Endothelial cell of umbilical vein (primary cell): ENCODE measurements around the gene TPP1. TPM values are rescaled to one million over a fixed set of nuclear protein-coding genes. Genes with fewer than 3 reads are reported as not detected.

Source experiments
- BruUV-seq: library from RNA; stranded (reverse); fragments of 400-500 nt; replicated peaks from 2 replicates; lab custom pipeline; 2021; lab: Mats Ljungman, UMichigan
- CTCF ChIA-PET: fragments of 300-600, 350-600 bp; sonication (Branson Sonifier 250); formaldehyde crosslinking; loops from one replicate; lab custom pipeline; 2021; ENCODE audit warnings: antibody characterized with exemption, inconsistent platforms; lab: Charles Lee
- POLR2A ChIA-PET: fragments of 300-600, 350-600 bp; sonication (Branson Sonifier 250); formaldehyde crosslinking; loops from one replicate; lab custom pipeline; 2021; ENCODE audit warnings: antibody characterized with exemption, inconsistent platforms; lab: Charles Lee
- DNase-seq: peaks from one replicate; pipeline ENCODE4 v3.0.0-alpha.2; 2011; ENCODE audit warnings: low read depth, low spot score
- FAIRE-seq: peaks from 2 replicates; lab custom pipeline; 2011; peaks lifted over from hg19 to GRCh38; lab: Jason Lieb, UNC
- H2AFZ ChIP-seq: 2 replicates; pipeline ENCODE4 v1.6.0; 2012; ENCODE audit warnings: low read depth, low read length, control low read depth, inconsistent platforms
- H3K27ac ChIP-seq: 2 replicates; pipeline ENCODE4 v1.5.1; 2011; ENCODE audit warnings: low read depth, mild to moderate bottlenecking, control low read depth, low read length, moderate library complexity; ENCODE audit not compliant: insufficient read depth
- H3K27me3 ChIP-seq, 2 experiments: 2 replicates each; pipeline versions ENCODE4 v1.6.0 to v1.6.1; 2011; ENCODE audit warnings: low read length in 2 of 2, mixed read lengths in 1 of 2; ENCODE audit not compliant: control insufficient read depth in 2 of 2, insufficient read depth in 2 of 2
- H3K36me3 ChIP-seq, 2 experiments: 2 replicates in 1 of 2; 3 replicates in 1 of 2; pipeline ENCODE4 v1.5.1; 2011; ENCODE audit warnings: low read length in 2 of 2, mild to moderate bottlenecking in 1 of 2, moderate library complexity in 1 of 2; ENCODE audit not compliant: control insufficient read depth in 2 of 2, insufficient read depth in 2 of 2; ENCODE audit errors: extremely low read depth in 1 of 2
- H3K4me1 ChIP-seq: 3 replicates; pipeline ENCODE4 v1.5.1; 2011; ENCODE audit warnings: mild to moderate bottlenecking, low read length; ENCODE audit not compliant: control insufficient read depth, insufficient read depth; ENCODE audit errors: extremely low read depth
- H3K4me2 ChIP-seq: 2 replicates; pipeline ENCODE4 v1.6.1; 2011; ENCODE audit warnings: low read length, control low read depth, mixed read lengths; ENCODE audit not compliant: insufficient read depth
- H3K4me3 ChIP-seq, 3 experiments: fragments of 200-600 bp in 1 of 3; sonication (generic), shearing (Covaris generic) in 1 of 3; replicated peaks in 1 of 3; 2 replicates each; pipeline ENCODE4 v1.5.1; 2011 to 2016; ENCODE audit warnings: control low read depth in 3 of 3, low read length in 3 of 3, mild to moderate bottlenecking in 2 of 3, inconsistent platforms in 1 of 3, low read depth in 1 of 3, moderate library complexity in 1 of 3; ENCODE audit not compliant: insufficient read depth in 1 of 3
- H3K79me2 ChIP-seq: 2 replicates; pipeline ENCODE4 v1.6.0; 2012; ENCODE audit warnings: low read length, inconsistent platforms; ENCODE audit not compliant: control insufficient read depth, insufficient read depth
- H3K9ac ChIP-seq: replicated peaks from 2 replicates; pipeline ENCODE3; 2011; ENCODE audit warnings: low read length, control low read depth; ENCODE audit not compliant: insufficient read depth; ENCODE audit errors: extremely low read depth
- H3K9me1 ChIP-seq: replicated peaks from 3 replicates; pipeline ENCODE4 v1.6.0; 2011; ENCODE audit warnings: mild to moderate bottlenecking, low read length; ENCODE audit not compliant: control insufficient read depth, insufficient read depth; ENCODE audit errors: extremely low read depth
- H3K9me3 ChIP-seq: replicated peaks from 2 replicates; pipeline ENCODE4 v1.5.1; 2012; ENCODE audit warnings: low read length, inconsistent platforms; ENCODE audit not compliant: control insufficient read depth, insufficient read depth
- H4K20me1 ChIP-seq: replicated peaks from 2 replicates; pipeline ENCODE3; 2011; ENCODE audit warnings: mild to moderate bottlenecking, low read length; ENCODE audit not compliant: control insufficient read depth, insufficient read depth; ENCODE audit errors: extremely low read depth
- CTCF ChIP-seq, 2 donors: IDR thresholded peaks; 1 replicate in 1 of 2; 2 replicates in 1 of 2; pipeline ENCODE4 v1.5.1; 2011; ENCODE audit warnings: low read length in 2 of 2, mild to moderate bottlenecking in 2 of 2, moderate library complexity in 2 of 2, control low read depth in 1 of 2, inconsistent platforms in 1 of 2, low read depth in 1 of 2; ENCODE audit not compliant: insufficient read depth in 1 of 2; ENCODE audit errors: extremely low read depth in 1 of 2
- EZH2 ChIP-seq: IDR thresholded peaks from 2 replicates; pipeline ENCODE4 v1.6.1; 2012; ENCODE audit warnings: borderline replicate concordance, low read depth, mild to moderate bottlenecking, moderate library complexity, low read length, inconsistent platforms; ENCODE audit not compliant: severe bottlenecking
- FOS ChIP-seq: IDR thresholded peaks from 2 replicates; pipeline ENCODE4 v1.6.1; 2011; ENCODE audit warnings: mild to moderate bottlenecking, low read length, moderate library complexity, borderline replicate concordance; ENCODE audit not compliant: insufficient read depth
- GATA2 ChIP-seq: IDR thresholded peaks from 2 replicates; pipeline ENCODE4 v1.7.0; 2011; ENCODE audit warnings: low read depth, mild to moderate bottlenecking, moderate library complexity, mixed read lengths, low read length; ENCODE audit not compliant: insufficient read length, insufficient read depth
- JUN ChIP-seq: IDR thresholded peaks from 2 replicates; pipeline ENCODE4 v1.6.1; 2011; ENCODE audit warnings: borderline replicate concordance, low read depth; ENCODE audit not compliant: insufficient read length, insufficient read depth
- MAX ChIP-seq: IDR thresholded peaks from 2 replicates; pipeline ENCODE4 v1.6.1; 2011; ENCODE audit not compliant: insufficient read depth, insufficient read length
- MYC ChIP-seq: IDR thresholded peaks from one replicate; pipeline ENCODE4 v1.6.1; 2011; ENCODE audit warnings: mild to moderate bottlenecking, low read depth, low read length
- POLR2A ChIP-seq: IDR thresholded peaks from 2 replicates; pipeline ENCODE4 v1.6.1; 2012; ENCODE audit warnings: low read depth, mild to moderate bottlenecking, control low read depth, low read length
- POLR2AphosphoS5 ChIP-seq: IDR thresholded peaks from 2 replicates; pipeline ENCODE4 v1.6.1; 2012; ENCODE audit warnings: low read depth, mild to moderate bottlenecking, control low read depth, low read length, moderate library complexity; ENCODE audit not compliant: insufficient read depth
- dilution Hi-C: fragments of 300-500 bp; cut with MboI; formaldehyde crosslinking; loops from one replicate; pipeline ENCODE4 v1.15.0; 2019; ENCODE audit warnings: low sequenced_read_pairs; ENCODE audit not compliant: extremely low pct_ligation_motif_present
- intact Hi-C: fragments of 100-400 bp; cut with micrococcal nuclease; formaldehyde crosslinking; loops from one replicate; pipeline ENCODE4 v1.10.0; 2022
- polyA plus RNA-seq, 4 experiments: library from polyadenylated mRNA; depleted of rRNA in 3 of 4; stranded (reverse) in 3 of 4; unstranded in 1 of 4; fragments of >200 nt; gene quantifications; 2 replicates each; pipeline versions ENCODE4 v1.2.1 to v1.2.3, GENCODE V29; 2011 to 2012; ENCODE audit warnings: missing spikeins in 1 of 4
- total RNA-seq: library from RNA; stranded (reverse); gene quantifications from 2 replicates; pipeline ENCODE4 v1.2.3, GENCODE V29; 2021

TPP1 gene
- total and polyA plus RNA-seq, 2 donors (not counting 3 experiments of a cell fraction or from before 2014, with no cell fraction given), result 124 to 224 TPM

- no peak overlapping the region for H3K4me3 ChIP-seq
- POLR2A ChIA-PET, result no interaction called here
- no peaks in the 10 kb centered on the region for H3K9me3 ChIP-seq
- H3K9me1 ChIP-seq, result no peaks in the 10 kb centered on the region
- H4K20me1 ChIP-seq, result no peaks in the 10 kb centered on the region
- no peak for TF ChIP-seq FOS
- TF ChIP-seq CTCF (IDR thresholded peaks at IDR 0.05; ENCODE audit: extremely low read depth in 1 of 2, insufficient read depth in 1 of 2, low read depth in 1 of 2, low read length in 2 of 2), result no peak
- TF ChIP-seq POLR2A, result no peak
- no peak for TF ChIP-seq MYC
- no peak for TF ChIP-seq JUN
- TF ChIP-seq POLR2AphosphoS5, result no peak
- TF ChIP-seq GATA2, result no peak
- no peak for TF ChIP-seq EZH2
- no peak for TF ChIP-seq MAX
- H3K4me2 ChIP-seq, result no peak overlapping the region
- BruUV-seq, result no TSS peak
- H3K79me2 ChIP-seq, result no peaks in the 10 kb centered on the region
- CTCF ChIA-PET, result interaction anchor here (0.8 to 1.3 kb wide), 5 partner anchors 11 to 96 kb away, joined by 3 to 4 read pairs (median 3); partner anchors contain the start of gene MRPL17
- H3K36me3 ChIP-seq, result peaks cover 5 to 71% of the 10 kb centered on the region in 2 experiments
- dilution Hi-C loops, result no loop called here
- FAIRE-seq (no peak), DNase-seq (no peak)
- no peak overlapping the region for H2AFZ ChIP-seq
- H3K9ac ChIP-seq, result no peak overlapping the region
- no peak overlapping the region for H3K27ac ChIP-seq
- no peaks in the 10 kb centered on the region for H3K4me1 ChIP-seq
- intact Hi-C loops, result no loop called here
- H3K27me3 ChIP-seq, result no peaks in the 10 kb centered on the region
These were observed 7.9 kb upstream of the TPP1 start for GRCh38 chr11:6626971-6627761.
